GM21367 (cell line): ENCODE results near the gene ANKZF1.

ENCODE experiments used
- ATAC-seq: cut with Tn5 transposase; IDR thresholded peaks from one replicate; pipeline ENCODE4 v1.9.1; 2021; ENCODE audit not compliant: unreplicated experiment

Gene ANKZF1

DNA sequence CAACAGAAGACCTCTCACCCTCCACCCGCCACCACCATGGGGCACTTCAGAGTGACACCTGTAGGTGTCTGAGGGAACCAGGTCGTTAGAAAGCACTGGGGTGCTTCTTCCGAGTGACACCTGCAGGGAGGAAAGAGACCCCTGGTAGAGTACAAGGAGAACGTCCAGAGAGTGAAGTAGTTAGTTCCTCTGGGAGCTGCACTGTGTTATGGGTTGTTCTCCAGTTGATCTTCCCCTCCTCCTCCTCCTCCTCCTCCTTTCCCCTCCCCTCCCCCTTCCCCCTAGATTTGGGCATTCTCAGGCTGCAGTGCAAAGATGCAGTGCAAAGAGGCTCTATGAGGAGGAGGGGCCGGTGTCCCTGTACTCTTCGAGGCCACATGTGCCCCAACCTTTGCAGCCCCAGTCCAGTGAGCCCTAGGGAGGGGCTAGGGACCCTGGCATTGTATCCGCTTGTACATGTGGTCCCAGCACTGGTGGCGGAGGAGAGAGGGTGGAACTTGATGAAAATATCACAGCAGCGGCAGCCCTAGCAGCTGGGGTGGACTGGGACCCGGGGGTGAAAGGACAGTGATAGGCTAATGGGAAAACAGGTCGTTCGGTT, 50.4 kb downstream of the ANKZF1 start:
- ATAC-seq: no peak

GRCh38 chr2:219280651-219281050, 51.0 kb downstream of the ANKZF1 start:
- no peak for ATAC-seq

- ATAC-seq: no peak
Measured at GRCh38 chr2:219281588-219281987, 52.0 kb downstream of the ANKZF1 start.

GRCh38 chr2:219282375-219282774, 52.8 kb downstream of the ANKZF1 start:
- ATAC-seq: no peak

GRCh38 chr2:219282943-219283581, 53.5 kb downstream of the ANKZF1 start:
- no peak for ATAC-seq

DNA sequence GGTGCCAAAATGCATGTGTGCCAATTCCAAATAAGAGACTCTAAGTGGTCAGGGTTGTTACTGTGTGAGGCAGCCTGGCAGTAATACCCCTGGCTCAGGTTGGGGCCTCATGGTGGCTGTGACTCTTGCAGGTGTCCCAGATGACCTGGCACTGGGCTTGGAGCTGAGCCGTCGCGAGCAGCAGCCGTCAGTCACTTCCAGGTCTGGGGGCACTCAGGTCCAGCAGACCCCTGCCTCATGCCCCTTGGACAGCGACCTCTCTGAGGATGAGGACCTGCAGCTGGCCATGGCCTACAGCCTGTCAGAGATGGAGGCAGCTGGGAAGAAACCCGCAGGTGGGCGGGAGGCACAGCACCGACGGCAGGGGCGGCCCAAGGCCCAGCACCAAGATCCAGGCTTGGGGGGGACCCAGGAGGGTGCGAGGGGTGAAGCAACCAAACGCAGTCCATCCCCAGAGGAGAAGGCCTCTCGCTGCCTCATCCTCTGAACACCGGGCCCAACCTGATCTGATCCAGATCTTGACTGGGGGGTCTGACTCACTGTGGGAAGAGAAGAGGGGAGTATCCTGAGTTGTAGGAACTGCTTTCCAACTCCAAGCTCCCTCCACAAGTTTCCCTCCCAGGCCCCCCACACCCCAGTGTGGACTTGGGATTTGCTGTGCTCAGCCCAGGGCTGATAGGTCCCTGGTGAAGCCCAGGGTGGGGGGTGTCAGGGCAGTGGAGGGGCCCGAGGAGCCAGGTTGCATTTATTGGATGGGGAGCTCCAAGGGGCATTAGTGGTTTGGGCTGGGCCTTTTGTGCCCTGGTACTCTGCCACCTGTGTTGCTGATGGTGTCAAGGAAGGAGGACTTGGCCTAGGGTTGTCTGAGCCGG, 55.1 kb downstream of the ANKZF1 start:
- ATAC-seq: no peak

- ATAC-seq: no peak
Measured at GRCh38 chr2:219285373-219285735, 55.7 kb downstream of the ANKZF1 start.

DNA sequence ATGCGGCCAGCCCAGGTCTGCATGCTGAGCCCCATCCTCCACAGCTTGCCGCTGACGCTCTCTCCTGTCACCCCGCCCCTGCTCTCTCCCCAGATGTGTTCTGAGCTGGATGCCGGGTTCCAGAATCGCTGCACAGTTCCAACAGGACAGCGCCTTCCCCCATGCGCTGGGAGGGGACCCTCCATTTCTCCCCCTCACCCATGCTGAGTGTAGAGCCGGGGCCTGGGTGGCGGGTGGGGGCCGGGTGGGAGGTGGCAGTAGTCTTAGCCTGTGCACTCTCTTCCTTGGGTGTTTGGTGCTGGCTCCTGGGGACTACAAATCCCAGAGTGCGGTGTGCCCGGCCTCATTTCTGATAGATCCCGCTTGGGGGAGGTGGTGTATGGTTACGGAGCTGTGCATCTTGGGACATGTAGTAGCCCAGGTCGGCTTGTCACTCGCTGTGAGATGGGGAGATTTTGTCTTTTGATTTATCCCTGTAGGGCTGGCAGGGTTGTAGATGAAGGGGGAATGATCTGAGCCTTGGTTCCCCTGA, 56.4 kb downstream of the ANKZF1 start:
- ATAC-seq: no peak
